ENCODE data around the gene ANG.

- TF ChIP-seq, protein P1, sequence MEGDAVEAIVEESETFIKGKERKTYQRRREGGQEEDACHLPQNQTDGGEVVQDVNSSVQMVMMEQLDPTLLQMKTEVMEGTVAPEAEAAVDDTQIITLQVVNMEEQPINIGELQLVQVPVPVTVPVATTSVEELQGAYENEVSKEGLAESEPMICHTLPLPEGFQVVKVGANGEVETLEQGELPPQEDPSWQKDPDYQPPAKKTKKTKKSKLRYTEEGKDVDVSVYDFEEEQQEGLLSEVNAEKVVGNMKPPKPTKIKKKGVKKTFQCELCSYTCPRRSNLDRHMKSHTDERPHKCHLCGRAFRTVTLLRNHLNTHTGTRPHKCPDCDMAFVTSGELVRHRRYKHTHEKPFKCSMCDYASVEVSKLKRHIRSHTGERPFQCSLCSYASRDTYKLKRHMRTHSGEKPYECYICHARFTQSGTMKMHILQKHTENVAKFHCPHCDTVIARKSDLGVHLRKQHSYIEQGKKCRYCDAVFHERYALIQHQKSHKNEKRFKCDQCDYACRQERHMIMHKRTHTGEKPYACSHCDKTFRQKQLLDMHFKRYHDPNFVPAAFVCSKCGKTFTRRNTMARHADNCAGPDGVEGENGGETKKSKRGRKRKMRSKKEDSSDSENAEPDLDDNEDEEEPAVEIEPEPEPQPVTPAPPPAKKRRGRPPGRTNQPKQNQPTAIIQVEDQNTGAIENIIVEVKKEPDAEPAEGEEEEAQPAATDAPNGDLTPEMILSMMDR (IDR thresholded peaks at IDR 0.05): no peak
- no peak for TF ChIP-seq EP300 (IDR thresholded peaks at IDR 0.05)
Measured at GRCh38 chr14:20682127-20682434, 6.5 kb upstream of the ANG start.
